Dedifferentiated amniotic fluid mesenchymal stem cell (primary cell): ENCODE measurements around the gene PPP1R37.
"Not testable (repeated sequence)": the region's sequence is repeated elsewhere in the genome, so short reads cannot be mapped to it uniquely, and the experiment has no call there.

Source experiments
- DNase-seq: peaks from one replicate; pipeline ENCODE4 v3.0.0-alpha.2; 2016; ENCODE audit errors: extremely low spot score

PPP1R37 gene

GRCh38 chr19:45115809-45116615 is 23.0 kb downstream of the PPP1R37 start:
- no peak for DNase-seq

- no peak for DNase-seq
Observed at GRCh38 chr19:45117167-45117594, 24.2 kb downstream of the PPP1R37 start.

GRCh38 chr19:45117671-45118070 is 24.7 kb downstream of the PPP1R37 start:
- no peak for DNase-seq

GRCh38 chr19:45118106-45118505 is 25.1 kb downstream of the PPP1R37 start:
- DNase-seq, result no peak

- DNase-seq, result not testable (repeated sequence)
Observed at GRCh38 chr19:45118591-45119355, 25.8 kb downstream of the PPP1R37 start.

- DNase-seq, result no peak
Observed at GRCh38 chr19:45119582-45119981, 26.6 kb downstream of the PPP1R37 start.

GRCh38 chr19:45121827-45122345 is 28.9 kb downstream of the PPP1R37 start:
- DNase-seq, result no peak

GRCh38 chr19:45122832-45123231 is 29.9 kb downstream of the PPP1R37 start:
- no peak for DNase-seq

GRCh38 chr19:45123440-45123850 is 30.5 kb downstream of the PPP1R37 start:
- DNase-seq, result no peak

- DNase-seq, result no peak
Observed at GRCh38 chr19:45124021-45124420, 31.0 kb downstream of the PPP1R37 start.

GRCh38 chr19:45125360-45125759 is 32.4 kb downstream of the PPP1R37 start:
- DNase-seq, result no peak

- no peak for DNase-seq
Observed at GRCh38 chr19:45125975-45126493, 33.1 kb downstream of the PPP1R37 start.

GRCh38 chr19:45126654-45127053 is 33.7 kb downstream of the PPP1R37 start:
- DNase-seq, result no peak

GRCh38 chr19:45128146-45128545 is 35.2 kb downstream of the PPP1R37 start:
- DNase-seq, result no peak

- DNase-seq, result no peak
Observed at GRCh38 chr19:45128806-45129205, 35.8 kb downstream of the PPP1R37 start.

GRCh38 chr19:45130236-45130635 is 37.3 kb downstream of the PPP1R37 start:
- no peak for DNase-seq

GRCh38 chr19:45130888-45131615 is 38.1 kb downstream of the PPP1R37 start:
- no peak for DNase-seq

- no peak for DNase-seq
Observed at GRCh38 chr19:45133661-45134060, 40.7 kb downstream of the PPP1R37 start.

- no peak for DNase-seq
Observed at GRCh38 chr19:45135176-45135885, 42.4 kb downstream of the PPP1R37 start.

- no peak for DNase-seq
Observed at GRCh38 chr19:45136507-45137178, 43.7 kb downstream of the PPP1R37 start.
